Measurements from ENCODE around the gene STARD10.

STARD10 gene

DNA sequence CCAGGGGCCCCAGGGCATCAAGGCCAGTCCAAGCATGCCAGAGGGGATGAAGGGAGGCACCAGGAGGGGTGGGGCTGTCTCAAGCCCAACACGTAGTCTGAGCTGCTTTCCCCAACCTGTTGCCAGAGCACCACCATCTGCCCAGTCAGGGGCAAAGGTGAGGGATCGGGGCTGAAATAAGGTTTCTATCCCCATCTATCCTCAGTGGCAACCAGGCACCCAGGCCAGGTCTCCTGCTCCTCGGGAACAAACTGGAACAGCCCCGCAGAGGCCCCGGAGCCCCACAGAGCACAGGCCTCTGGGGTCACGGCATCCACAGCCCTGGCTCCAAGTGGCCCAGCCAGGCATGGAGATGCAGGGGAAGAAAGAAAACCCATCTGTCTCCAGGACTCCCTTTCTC, 19.3 kb downstream of the STARD10 start:
- Histone ChIP-seq H3K27ac (ENCODE audit: poor library complexity, severe bottlenecking) (no peak overlapping the region), H3K27me3 (ENCODE audit: insufficient read depth, poor library complexity, severe bottlenecking) (no peaks in the 10 kb centered on the region)

DNA sequence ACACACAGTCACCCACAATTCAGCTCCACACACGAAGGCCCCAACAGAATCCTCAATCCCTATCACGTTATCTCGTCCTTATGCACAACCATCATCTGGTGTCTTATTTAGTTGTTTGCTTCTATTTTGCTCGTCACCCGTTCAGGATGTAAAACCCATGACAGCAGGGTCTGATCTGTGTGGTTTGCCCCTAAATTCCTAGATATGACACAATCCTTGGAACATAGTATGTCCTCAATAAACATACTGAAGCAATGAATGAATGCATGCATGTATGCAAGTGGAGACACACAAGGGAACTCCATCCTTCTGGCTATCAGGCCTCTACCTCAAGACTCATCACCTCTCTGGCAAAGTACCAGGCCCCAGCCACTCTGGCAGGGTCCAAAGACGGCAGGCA, 20.2 kb downstream of the STARD10 start:
- DNase-seq (ENCODE audit: low spot score), result no peak
- Histone ChIP-seq H3K36me3 (ENCODE audit: low read depth) (no peaks in the 10 kb centered on the region), H3K9me3 (ENCODE audit: severe bottlenecking) (no peaks in the 10 kb centered on the region), H3K27ac (ENCODE audit: poor library complexity, severe bottlenecking) (no peak overlapping the region), H3K4me1 (ENCODE audit: insufficient read depth, poor library complexity, severe bottlenecking) (no peaks in the 10 kb centered on the region), H3K4me3 (ENCODE audit: severe bottlenecking) (no peak overlapping the region), H3K27me3 (ENCODE audit: insufficient read depth, poor library complexity, severe bottlenecking) (no peaks in the 10 kb centered on the region)
- ATAC-seq (ENCODE audit: low read depth), result no peak
- TF ChIP-seq, protein P1, sequence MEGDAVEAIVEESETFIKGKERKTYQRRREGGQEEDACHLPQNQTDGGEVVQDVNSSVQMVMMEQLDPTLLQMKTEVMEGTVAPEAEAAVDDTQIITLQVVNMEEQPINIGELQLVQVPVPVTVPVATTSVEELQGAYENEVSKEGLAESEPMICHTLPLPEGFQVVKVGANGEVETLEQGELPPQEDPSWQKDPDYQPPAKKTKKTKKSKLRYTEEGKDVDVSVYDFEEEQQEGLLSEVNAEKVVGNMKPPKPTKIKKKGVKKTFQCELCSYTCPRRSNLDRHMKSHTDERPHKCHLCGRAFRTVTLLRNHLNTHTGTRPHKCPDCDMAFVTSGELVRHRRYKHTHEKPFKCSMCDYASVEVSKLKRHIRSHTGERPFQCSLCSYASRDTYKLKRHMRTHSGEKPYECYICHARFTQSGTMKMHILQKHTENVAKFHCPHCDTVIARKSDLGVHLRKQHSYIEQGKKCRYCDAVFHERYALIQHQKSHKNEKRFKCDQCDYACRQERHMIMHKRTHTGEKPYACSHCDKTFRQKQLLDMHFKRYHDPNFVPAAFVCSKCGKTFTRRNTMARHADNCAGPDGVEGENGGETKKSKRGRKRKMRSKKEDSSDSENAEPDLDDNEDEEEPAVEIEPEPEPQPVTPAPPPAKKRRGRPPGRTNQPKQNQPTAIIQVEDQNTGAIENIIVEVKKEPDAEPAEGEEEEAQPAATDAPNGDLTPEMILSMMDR (IDR thresholded peaks at IDR 0.05; ENCODE audit: poor library complexity, severe bottlenecking), result no peak

More for the DNA sequence above, 19.3 kb downstream of the STARD10 start:
- ATAC-seq (ENCODE audit: low read depth), result peak; percentile 48
- H3K36me3 ChIP-seq (ENCODE audit: low read depth), result no peaks in the 10 kb centered on the region
- TF ChIP-seq, protein P1 (IDR thresholded peaks at IDR 0.05; ENCODE audit: poor library complexity, severe bottlenecking), result no peak
- DNase-seq (ENCODE audit: low spot score), result no peak
- H3K4me3 ChIP-seq (ENCODE audit: severe bottlenecking), result no peak overlapping the region
- H3K9me3 ChIP-seq (ENCODE audit: severe bottlenecking), result no peaks in the 10 kb centered on the region
- H3K4me1 ChIP-seq (ENCODE audit: insufficient read depth, poor library complexity, severe bottlenecking), result no peaks in the 10 kb centered on the region

DNA sequence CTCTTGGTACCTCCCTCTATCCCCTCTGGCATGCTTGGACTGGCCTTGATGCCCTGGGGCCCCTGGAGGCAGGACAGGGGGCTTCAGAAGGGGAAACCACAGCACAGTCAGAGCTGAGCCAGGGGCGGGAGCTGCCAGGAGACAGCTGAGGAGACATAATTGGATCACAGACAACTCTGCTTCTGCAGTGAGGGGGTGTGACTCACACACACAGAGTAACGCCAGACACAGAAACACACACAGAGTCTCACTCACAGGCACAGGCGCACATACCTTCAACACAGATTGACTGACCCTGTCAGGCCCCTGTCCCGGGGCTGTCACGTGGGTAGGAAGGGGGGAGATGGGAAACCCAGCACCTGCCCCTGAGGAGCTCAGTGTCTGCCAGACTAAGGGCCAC, 20.6 kb downstream of the STARD10 start:
- DNase-seq (ENCODE audit: low spot score), result no peak
- no peaks in the 10 kb centered on the region for H3K27me3 ChIP-seq (ENCODE audit: insufficient read depth, poor library complexity, severe bottlenecking)
- TF ChIP-seq, protein P1 (IDR thresholded peaks at IDR 0.05; ENCODE audit: poor library complexity, severe bottlenecking), result no peak
- peak; percentile 78 for ATAC-seq (ENCODE audit: low read depth)
- H3K9me3 ChIP-seq (ENCODE audit: severe bottlenecking), result no peaks in the 10 kb centered on the region
- H3K36me3 ChIP-seq (ENCODE audit: low read depth), result no peaks in the 10 kb centered on the region
- H3K4me3 ChIP-seq (ENCODE audit: severe bottlenecking), result no peak overlapping the region
- H3K27ac ChIP-seq (ENCODE audit: poor library complexity, severe bottlenecking), result no peak overlapping the region
- no peaks in the 10 kb centered on the region for H3K4me1 ChIP-seq (ENCODE audit: insufficient read depth, poor library complexity, severe bottlenecking)

DNA sequence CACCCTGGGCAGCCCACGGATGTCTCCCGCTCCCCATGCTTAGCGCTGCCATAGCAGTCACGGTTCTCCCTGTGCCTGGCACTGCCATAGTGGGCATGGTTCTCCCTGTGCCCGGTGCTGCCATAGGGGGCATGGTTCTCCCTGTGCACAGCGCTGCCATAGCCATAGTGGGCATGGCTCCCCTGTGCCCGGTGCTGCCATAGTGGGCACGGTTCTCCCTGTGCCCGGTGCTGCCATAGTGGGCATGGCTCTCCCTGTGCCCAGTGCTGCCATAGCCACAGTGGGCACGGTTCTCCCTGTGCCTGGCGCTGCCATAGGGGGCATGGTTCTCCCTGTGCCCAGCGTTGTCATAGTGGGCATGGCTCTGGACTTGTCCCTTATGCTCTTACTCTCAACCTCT, 21.8 kb downstream of the STARD10 start:
- TF ChIP-seq, protein P1 (IDR thresholded peaks at IDR 0.05; ENCODE audit: poor library complexity, severe bottlenecking), result no peak
- Histone ChIP-seq H3K27ac (ENCODE audit: poor library complexity, severe bottlenecking) (no peak overlapping the region), H3K36me3 (ENCODE audit: low read depth) (no peaks in the 10 kb centered on the region), H3K27me3 (ENCODE audit: insufficient read depth, poor library complexity, severe bottlenecking) (no peaks in the 10 kb centered on the region), H3K9me3 (ENCODE audit: severe bottlenecking) (no peaks in the 10 kb centered on the region), H3K4me3 (ENCODE audit: severe bottlenecking) (no peak overlapping the region), H3K4me1 (ENCODE audit: insufficient read depth, poor library complexity, severe bottlenecking) (no peaks in the 10 kb centered on the region)
- ATAC-seq (ENCODE audit: low read depth) (no peak), DNase-seq (ENCODE audit: low spot score) (no peak)

DNA sequence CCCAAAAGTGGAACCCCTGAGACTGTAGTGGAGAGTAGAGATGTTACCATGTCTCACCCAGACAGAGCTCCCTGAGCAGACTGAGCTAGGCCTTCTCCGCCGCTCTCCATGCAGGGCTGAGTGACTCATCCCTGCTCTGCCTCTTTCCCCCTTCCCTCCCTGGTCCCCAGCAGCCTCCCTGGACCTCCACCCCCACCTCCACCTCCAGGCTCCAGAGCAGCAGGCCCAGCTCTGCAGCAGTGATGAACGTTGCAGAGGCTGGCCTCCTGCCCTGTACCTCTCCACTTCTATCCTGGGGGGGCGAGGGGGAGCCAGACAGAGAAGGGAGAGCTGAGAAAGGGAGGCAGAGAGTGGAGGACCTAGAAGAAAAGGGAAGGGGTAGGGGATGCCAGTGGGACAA, 22.3 kb downstream of the STARD10 start:
- no peaks in the 10 kb centered on the region for H3K4me1 ChIP-seq (ENCODE audit: insufficient read depth, poor library complexity, severe bottlenecking)
- H3K4me3 ChIP-seq (ENCODE audit: severe bottlenecking), result no peak overlapping the region
- ATAC-seq (ENCODE audit: low read depth) (no peak), DNase-seq (ENCODE audit: low spot score) (no peak)
- no peaks in the 10 kb centered on the region for H3K9me3 ChIP-seq (ENCODE audit: severe bottlenecking)
- H3K27me3 ChIP-seq (ENCODE audit: insufficient read depth, poor library complexity, severe bottlenecking), result no peaks in the 10 kb centered on the region
- TF ChIP-seq, protein P1 (IDR thresholded peaks at IDR 0.05; ENCODE audit: poor library complexity, severe bottlenecking), result no peak
- no peaks in the 10 kb centered on the region for H3K36me3 ChIP-seq (ENCODE audit: low read depth)
- H3K27ac ChIP-seq (ENCODE audit: poor library complexity, severe bottlenecking), result no peak overlapping the region
